CD14-positive monocyte (primary cell): ENCODE measurements around the gene RP9. TPM values are rescaled to one million over a fixed set of nuclear protein-coding genes. Genes with fewer than 3 reads are reported as not detected.

ENCODE experiments used
- DNase-seq, 3 donors: peaks; one replicate each; pipeline ENCODE4 v3.0.0-alpha.2; 2011 to 2022
- H2AFZ ChIP-seq: 2 replicates; pipeline ENCODE4 v1.6.0; 2012; ENCODE audit warnings: mild to moderate bottlenecking, low read depth, low read length, inconsistent platforms; ENCODE audit not compliant: insufficient read depth, poor library complexity, severe bottlenecking
- H3K27ac ChIP-seq, 2 donors: 1 replicate in 1 of 2; 2 replicates in 1 of 2; pipeline ENCODE4 v1.5.1; 2012 to 2013; ENCODE audit warnings: low read length in 2 of 2, control low read depth in 1 of 2, inconsistent platforms in 1 of 2, low read depth in 1 of 2, mild to moderate bottlenecking in 1 of 2
- H3K27me3 ChIP-seq, 2 donors: one replicate each; pipeline versions ENCODE4 v1.6.0 to v1.6.1; 2011 to 2013; ENCODE audit warnings: low read length in 2 of 2; ENCODE audit not compliant: control insufficient read depth in 2 of 2, insufficient read depth in 2 of 2
- H3K36me3 ChIP-seq, 2 donors: replicated peaks in 1 of 2; 1 replicate in 1 of 2; 2 replicates in 1 of 2; pipeline versions ENCODE4 v1.5.1 to v1.6.1; 2012 to 2013; ENCODE audit warnings: low read length in 2 of 2, control low read depth in 1 of 2, inconsistent platforms in 1 of 2, mild to moderate bottlenecking in 1 of 2; ENCODE audit not compliant: insufficient read depth in 2 of 2, control insufficient read depth in 1 of 2
- H3K4me1 ChIP-seq, 2 donors: 1 replicate in 1 of 2; 2 replicates in 1 of 2; pipeline versions ENCODE4 v1.5.1 to v1.6.1; 2012 to 2013; ENCODE audit warnings: low read length in 2 of 2, control low read depth in 1 of 2, inconsistent platforms in 1 of 2, mild to moderate bottlenecking in 1 of 2, moderate library complexity in 1 of 2; ENCODE audit not compliant: insufficient read depth in 2 of 2, control insufficient read depth in 1 of 2
- H3K4me2 ChIP-seq: replicated peaks from 2 replicates; pipeline ENCODE3; 2012; ENCODE audit warnings: low read length, moderate library complexity, mild to moderate bottlenecking; ENCODE audit not compliant: poor library complexity, severe bottlenecking; ENCODE audit errors: extremely low read depth
- H3K4me3 ChIP-seq, 3 experiments: fragments of 200-600 bp in 1 of 3; sonication (generic) in 1 of 3; replicated peaks in 1 of 3; 1 replicate in 2 of 3; 2 replicates in 1 of 3; pipeline ENCODE4 v1.5.1; 2011 to 2013; ENCODE audit warnings: low read length in 3 of 3, mild to moderate bottlenecking in 3 of 3, control low read depth in 2 of 3, low read depth in 2 of 3, inconsistent platforms in 1 of 3, moderate library complexity in 1 of 3
- H3K79me2 ChIP-seq: 2 replicates; pipeline ENCODE4 v1.6.0; 2012; ENCODE audit warnings: mild to moderate bottlenecking, control low read depth, inconsistent platforms, low read length, moderate library complexity; ENCODE audit not compliant: insufficient read depth
- H3K9ac ChIP-seq: 2 replicates; pipeline ENCODE4 v1.6.0; 2017; ENCODE audit warnings: low read length, mild to moderate bottlenecking; ENCODE audit not compliant: insufficient read depth, poor library complexity, severe bottlenecking
- H3K9me3 ChIP-seq, 2 donors: replicated peaks in 1 of 2; 1 replicate in 1 of 2; 2 replicates in 1 of 2; pipeline versions ENCODE4 v1.5.1 to v1.6.1; 2012 to 2013; ENCODE audit warnings: low read length in 2 of 2, control low read depth in 1 of 2; ENCODE audit not compliant: control insufficient read depth in 1 of 2, insufficient read depth in 1 of 2
- H4K20me1 ChIP-seq: 2 replicates; pipeline ENCODE4 v1.6.0; 2012; ENCODE audit warnings: mild to moderate bottlenecking, low read length, control low read depth, moderate library complexity; ENCODE audit not compliant: insufficient read depth
- H3K27ac Mint-ChIP-seq, 7 donors: one replicate each; pipeline ENCODE4 v1.8.0; 2020; ENCODE audit warnings: mild to moderate bottlenecking in 7 of 7, mixed read lengths in 7 of 7, moderate library complexity in 6 of 7, inconsistent platforms in 2 of 7
- H3K27me3 Mint-ChIP-seq, 3 donors: one replicate each; pipeline ENCODE4 v1.8.0; 2021 to 2022; ENCODE audit warnings: low read depth in 3 of 3, mild to moderate bottlenecking in 3 of 3, mixed read lengths in 3 of 3, moderate library complexity in 3 of 3, inconsistent platforms in 1 of 3
- H3K36me3 Mint-ChIP-seq, 2 donors: one replicate each; pipeline ENCODE4 v1.8.0; 2020; ENCODE audit warnings: mixed read lengths in 2 of 2, inconsistent platforms in 1 of 2, mild to moderate bottlenecking in 1 of 2
- H3K4me1 Mint-ChIP-seq: one replicate; pipeline ENCODE4 v1.8.0; 2020; ENCODE audit warnings: mild to moderate bottlenecking, mixed read lengths
- H3K4me3 Mint-ChIP-seq, 2 donors: one replicate each; pipeline ENCODE4 v1.8.0; 2020; ENCODE audit warnings: mild to moderate bottlenecking in 2 of 2, mixed read lengths in 2 of 2, moderate library complexity in 1 of 2
- H3K9me3 Mint-ChIP-seq, 7 donors: one replicate each; pipeline ENCODE4 v1.8.0; 2020 to 2022; ENCODE audit warnings: mixed read lengths in 7 of 7, mild to moderate bottlenecking in 6 of 7, moderate library complexity in 6 of 7, inconsistent platforms in 2 of 7
- CTCF ChIP-seq: fragments of 200-600 bp; IDR thresholded peaks from one replicate; pipeline ENCODE4 v1.8.0; 2022; ENCODE audit warnings: antibody characterized with exemption, mild to moderate bottlenecking
- WGBS: methylation state at CpG from one replicate; pipeline ENCODE4 v1.1.5; 2013; ENCODE audit warnings: missing lambda C conversion rate; ENCODE audit not compliant: insufficient coverage; 5-methylcytosine and 5-hydroxymethylcytosine counted together
- intact Hi-C, 2 donors: fragments of 100-400 bp; cut with micrococcal nuclease; formaldehyde crosslinking; loops; one replicate each; pipeline versions ENCODE4 v1.15.0 to v1.15.1; 2023
- polyA plus RNA-seq, 3 donors: library from polyadenylated mRNA; depleted of rRNA in 1 of 3; unstranded in 2 of 3; stranded (reverse) in 1 of 3; fragments of 300-500 nt in 2 of 3; fragments of >200 nt in 1 of 3; fragmentation: Illumina TruSeq in 2 of 3; gene quantifications; 1 replicate in 2 of 3; 2 replicates in 1 of 3; pipeline ENCODE4 v1.2.3, GENCODE V29; 2012 to 2021

Gene RP9
- polyA plus RNA-seq, 3 donors, result 6.5 to 12.7 (median 8.7) TPM

GRCh38 chr7:33073243-33073642 is 36.0 kb downstream of the RP9 start:
- Histone ChIP-seq H3K27me3 (peaks cover 4 to 6% of the 10 kb centered on the region in 2 donors), H3K79me2 (no peaks in the 10 kb centered on the region), H3K4me2 (no peak overlapping the region), H4K20me1 (no peaks in the 10 kb centered on the region), H3K4me3 (no peak overlapping the region), H3K9ac (no peak overlapping the region), H3K4me1 (no peaks in the 10 kb centered on the region), H3K27ac (no peak overlapping the region), H3K36me3 (no peaks in the 10 kb centered on the region), H2AFZ (no peak overlapping the region), H3K9me3 (peaks cover 15 to 16% of the 10 kb centered on the region in 2 donors)
- Mint-ChIP-seq H3K4me1 (no peaks in the 10 kb centered on the region), H3K4me3 (no peak overlapping the region), H3K27me3 (peaks cover 1 to 15% (median 6%) of the 10 kb centered on the region in 3 donors), H3K36me3 (no peaks in the 10 kb centered on the region), H3K9me3 (peaks cover 18 to 33% (median 24%) of the 10 kb centered on the region in 7 donors), H3K27ac (no peak overlapping the region)
- no peak for DNase-seq
- TF ChIP-seq CTCF, result no peak
- 100% methylated on average over 2 of the region's 4 CpGs for WGBS
- intact Hi-C loops, result no loop called here

GRCh38 chr7:33072471-33072870 is 36.7 kb downstream of the RP9 start:
- intact Hi-C loops, result no loop called here
- Histone ChIP-seq H3K27me3 (peaks cover 4 to 6% of the 10 kb centered on the region in 2 donors), H3K27ac (no peak overlapping the region), H3K4me1 (no peaks in the 10 kb centered on the region), H2AFZ (no peak overlapping the region), H3K9ac (no peak overlapping the region), H4K20me1 (no peaks in the 10 kb centered on the region), H3K36me3 (no peaks in the 10 kb centered on the region), H3K4me3 (no peak overlapping the region), H3K79me2 (no peaks in the 10 kb centered on the region), H3K4me2 (no peak overlapping the region), H3K9me3 (peaks cover 15 to 16% of the 10 kb centered on the region in 2 donors)
- H3K4me1 Mint-ChIP-seq, result no peaks in the 10 kb centered on the region
- no peak overlapping the region for H3K4me3 Mint-ChIP-seq
- WGBS, result 100% methylated on average over 1 of the region's 2 CpGs
- no peak for TF ChIP-seq CTCF
- H3K27me3 Mint-ChIP-seq, result peaks cover 1 to 15% (median 6%) of the 10 kb centered on the region in 3 donors
- DNase-seq, result no peak
- peaks cover 18 to 33% (median 24%) of the 10 kb centered on the region in 7 donors for H3K9me3 Mint-ChIP-seq
- no peaks in the 10 kb centered on the region for H3K36me3 Mint-ChIP-seq
- no peak overlapping the region for H3K27ac Mint-ChIP-seq
